IPS-15b (cell line): ENCODE data around the gene KIF2C.
A peak's percentile ranks its signal among the peaks of the same experiment; 100 is the strongest.
"Not testable (repeated sequence)": the region's sequence is repeated elsewhere in the genome, so short reads cannot be mapped to it uniquely, and the experiment has no call there.

Source experiments
- H3K27me3 ChIP-seq: one replicate; pipeline ENCODE4 v1.6.1; 2013; ENCODE audit warnings: low read length; ENCODE audit not compliant: control insufficient read depth, insufficient read depth
- H3K36me3 ChIP-seq: one replicate; pipeline ENCODE4 v1.6.1; 2013; ENCODE audit warnings: low read length; ENCODE audit not compliant: control insufficient read depth, insufficient read depth
- H3K4me1 ChIP-seq: one replicate; pipeline ENCODE4 v1.6.1; 2013; ENCODE audit warnings: mild to moderate bottlenecking, low read length; ENCODE audit not compliant: control insufficient read depth, insufficient read depth
- H3K4me3 ChIP-seq: one replicate; pipeline ENCODE4 v1.5.1; 2013; ENCODE audit warnings: low read depth, low read length
- H3K9ac ChIP-seq: one replicate; pipeline ENCODE4 v1.6.1; 2013; ENCODE audit warnings: low read depth, mild to moderate bottlenecking, low read length
- H3K9me3 ChIP-seq: one replicate; pipeline ENCODE4 v1.6.1; 2013; ENCODE audit warnings: mild to moderate bottlenecking, low read length; ENCODE audit not compliant: control insufficient read depth, insufficient read depth

Gene KIF2C

GRCh38 chr1:44812822-44813543, 73.3 kb downstream of the KIF2C start:
- Histone ChIP-seq H3K4me3 (peak overlapping the region; percentile 59), H3K9me3 (no peaks in the 10 kb centered on the region), H3K4me1 (peaks cover 11% of the 10 kb centered on the region), H3K27me3 (no peaks in the 10 kb centered on the region), H3K36me3 (no peaks in the 10 kb centered on the region), H3K9ac (peak overlapping the region; percentile 54)

GRCh38 chr1:44815926-44816325, 76.3 kb downstream of the KIF2C start:
- H3K9ac ChIP-seq, H3K36me3 ChIP-seq, H3K9me3 ChIP-seq, H3K27me3 ChIP-seq, H3K4me3 ChIP-seq, H3K4me1 ChIP-seq: not testable (repeated sequence)

- no peaks in the 10 kb centered on the region for H3K27me3 ChIP-seq
- H3K4me1 ChIP-seq, result no peaks in the 10 kb centered on the region
Measured at GRCh38 chr1:44817307-44817706, 77.7 kb downstream of the KIF2C start.

More at GRCh38 chr1:44817307-44817706, 77.7 kb downstream of the KIF2C start:
- Histone ChIP-seq H3K4me3 (no peak overlapping the region), H3K36me3 (no peaks in the 10 kb centered on the region), H3K9ac (no peak overlapping the region), H3K9me3 (no peaks in the 10 kb centered on the region)
